Activated gamma-delta T cell (primary cell): ENCODE measurements around the gene NABP2.
"Not testable (repeated sequence)": the region's sequence is repeated elsewhere in the genome, so short reads cannot be mapped to it uniquely, and the experiment has no call there.

Experiments used
- DNase-seq: peaks from one replicate; lab custom pipeline; 2025; lab: John Stamatoyannopoulos, UW
- total RNA-seq, 2 donors: gene quantifications; one replicate each; lab custom pipeline; 2026; lab: John Stamatoyannopoulos, UW

Gene NABP2
- 18.1 to 19.4 reads per million in 2 donors for total RNA-seq

- peak; percentile 93 for DNase-seq
These were observed at the start of gene NABP2 for GRCh38 chr12:56224102-56224701. TSS of gene NABP2 (plus strand) at chr12:56224342. CDS start at chr12:56224857, 515 bp downstream.

- no peak for DNase-seq
These were observed 45.8 kb upstream of the NABP2 start for GRCh38 chr12:56178347-56178746.

DNA sequence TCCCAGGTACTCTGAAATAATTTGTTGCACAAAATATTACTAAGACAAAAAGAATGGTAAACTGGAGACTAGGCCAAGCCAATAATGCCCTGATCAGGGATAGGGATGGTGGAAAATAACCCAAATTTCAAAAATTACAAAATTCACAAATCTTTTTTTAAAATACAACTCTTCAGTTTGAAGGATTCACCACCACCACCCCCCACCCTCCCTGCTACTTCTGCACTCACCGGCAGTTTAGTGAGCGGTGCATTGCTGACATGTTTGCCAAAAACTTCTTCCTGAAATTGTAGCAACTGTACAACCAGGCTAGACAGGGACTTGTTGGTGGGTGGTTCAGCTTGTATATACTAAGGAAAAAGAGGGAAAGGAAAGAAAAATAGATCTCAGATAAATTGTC, 37.2 kb upstream of the NABP2 start:
- DNase-seq, result no peak

DNA sequence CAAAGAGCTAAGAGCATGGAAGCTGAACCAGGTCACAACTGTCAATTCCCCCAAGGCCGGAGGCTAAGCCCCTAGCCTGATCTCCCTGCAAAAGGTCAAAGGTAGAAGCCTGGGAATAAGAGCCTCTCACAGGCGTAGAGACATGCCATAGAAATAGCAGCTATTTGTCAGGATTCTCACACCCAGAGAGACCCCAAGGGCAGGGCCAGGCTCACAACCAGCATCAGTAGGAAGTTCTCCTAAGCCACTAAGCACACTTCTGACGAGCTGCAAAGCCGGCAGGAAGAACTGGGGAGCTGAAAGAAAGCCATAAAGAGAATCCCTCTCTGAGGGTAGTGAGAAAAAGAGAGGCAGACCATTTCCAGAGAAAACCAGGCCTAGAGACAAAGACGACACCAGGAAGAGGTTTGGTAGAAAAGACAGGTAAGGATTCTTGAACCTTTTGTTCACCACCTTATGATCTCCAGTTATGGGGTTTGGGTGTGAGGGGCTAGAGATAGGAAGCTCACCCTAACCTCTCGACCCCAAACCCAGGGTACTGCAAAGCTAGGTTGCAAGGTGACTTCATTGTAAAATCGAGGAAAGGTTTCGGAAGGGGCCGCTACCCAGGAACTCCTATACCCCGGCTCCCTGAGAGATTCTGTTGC, 35.9 kb upstream of the NABP2 start:
- DNase-seq, result no peak

DNA sequence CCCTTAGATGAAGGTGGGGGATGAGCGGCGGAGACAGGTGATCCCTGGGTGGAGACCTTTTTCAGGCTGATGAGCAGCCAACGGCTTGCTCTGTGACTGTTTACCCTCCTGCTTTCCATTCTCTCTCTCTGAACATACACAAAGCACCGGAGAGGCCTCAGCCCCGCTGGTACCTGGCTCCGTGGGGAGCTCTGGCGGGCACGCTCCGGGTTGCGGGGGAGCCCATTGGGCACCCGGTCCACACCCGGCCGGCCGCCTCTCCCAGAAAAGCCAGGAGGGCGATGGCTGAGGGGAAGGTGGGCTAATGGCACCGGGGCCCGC, 35.4 kb upstream of the NABP2 start:
- DNase-seq, result no peak

- DNase-seq, result peak; percentile 82
These were observed 34.8 kb upstream of the NABP2 start, which contains the start of gene SMARCC2 for GRCh38 chr12:56189099-56189917. TSS of gene SMARCC2 (minus strand) at chr12:56189483. CDS start at chr12:56189461, 22 bp downstream.

GRCh38 chr12:56189918-56190694, 34.0 kb upstream of the NABP2 start:
- peak; percentile 36 for DNase-seq

DNA sequence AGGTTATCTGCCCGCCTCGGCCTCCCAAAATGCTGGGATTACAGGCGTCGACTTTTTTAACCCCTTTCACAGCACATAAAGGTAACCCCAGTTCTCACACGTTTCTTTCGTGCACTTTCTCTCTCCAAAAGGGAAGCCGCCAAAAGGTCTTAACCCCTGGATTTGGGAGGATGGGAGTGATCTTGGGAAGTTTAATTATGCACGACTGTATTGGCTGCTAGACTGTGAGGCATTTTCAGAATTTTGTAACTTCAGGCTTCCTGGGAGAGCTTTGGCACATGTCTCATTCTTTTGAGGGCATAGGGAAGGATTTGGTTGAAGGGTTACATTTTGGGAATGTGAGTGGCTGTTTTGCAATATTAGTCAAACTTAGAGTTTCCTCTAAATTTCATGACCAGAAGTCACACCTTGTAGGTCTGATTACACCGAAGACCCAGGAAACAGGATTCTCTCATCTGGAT, 33.4 kb upstream of the NABP2 start:
- no peak for DNase-seq

- DNase-seq, result no peak
These were observed 31.6 kb upstream of the NABP2 start for GRCh38 chr12:56192582-56192981.

GRCh38 chr12:56193025-56193578, 31.0 kb upstream of the NABP2 start:
- DNase-seq, result no peak

- not testable (repeated sequence) for DNase-seq
These were observed 27.2 kb upstream of the NABP2 start for GRCh38 chr12:56196818-56197550.

GRCh38 chr12:56197921-56198635, 26.1 kb upstream of the NABP2 start:
- DNase-seq, result no peak

DNA sequence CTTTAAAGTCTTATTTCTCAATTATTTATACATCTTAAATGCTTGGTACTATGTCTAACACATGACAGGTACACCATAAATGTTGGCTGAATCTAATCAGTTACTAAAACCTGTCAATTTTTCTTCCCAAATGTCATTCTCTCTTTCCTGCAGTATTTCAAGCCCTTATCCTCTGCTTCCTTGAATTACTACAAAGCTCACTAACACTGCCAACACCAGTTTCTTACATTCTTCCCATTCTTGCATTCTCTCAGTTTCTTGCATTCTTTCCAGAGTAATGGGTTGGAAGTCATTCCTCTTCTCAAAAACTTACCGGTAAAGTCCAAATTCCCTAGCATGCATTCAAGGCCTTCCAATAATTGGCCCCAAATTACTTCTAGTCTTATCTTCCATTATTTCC, 25.3 kb upstream of the NABP2 start:
- no peak for DNase-seq

DNA sequence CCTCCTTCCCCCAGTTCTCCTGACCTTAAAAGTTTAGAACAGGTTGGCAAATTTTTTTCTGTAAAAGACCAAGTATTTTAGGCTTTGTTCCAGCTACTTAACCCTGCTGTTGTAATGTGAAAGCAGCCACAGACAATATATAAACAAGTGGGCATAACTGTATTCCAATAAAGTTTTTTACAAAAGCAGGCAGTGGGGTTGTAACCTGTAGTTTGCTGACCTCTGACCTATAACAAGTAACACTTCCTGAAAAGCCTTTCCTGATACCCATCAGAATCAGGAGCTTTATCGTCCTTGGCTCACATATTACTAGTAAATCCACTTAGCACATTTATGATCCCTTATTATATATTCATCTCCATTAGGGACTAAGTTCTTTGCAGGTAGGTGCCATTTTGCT, 21.8 kb upstream of the NABP2 start:
- no peak for DNase-seq

DNA sequence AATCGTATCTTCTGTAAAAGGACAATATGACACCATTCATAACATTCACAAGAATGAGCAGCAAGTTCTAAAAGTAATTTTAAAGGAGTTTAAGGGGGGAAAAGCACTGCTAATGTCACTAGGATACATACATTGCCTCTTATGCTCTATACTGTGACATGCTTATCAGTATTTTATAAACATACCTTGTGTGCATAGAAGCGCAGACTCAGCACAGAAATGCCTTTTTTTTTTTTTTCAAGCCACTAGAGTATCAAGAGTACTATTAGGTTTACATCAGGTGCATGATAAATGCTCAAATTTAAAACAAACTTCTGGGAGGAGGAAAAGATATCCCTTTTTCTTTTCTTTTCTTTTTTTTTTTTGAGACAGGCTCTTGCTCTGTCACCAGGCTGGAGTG, 21.3 kb upstream of the NABP2 start:
- no peak for DNase-seq

- no peak for DNase-seq
These were observed 19.9 kb upstream of the NABP2 start for GRCh38 chr12:56204275-56204674.

GRCh38 chr12:56205445-56205844, 18.7 kb upstream of the NABP2 start:
- no peak for DNase-seq

GRCh38 chr12:56206452-56207166, 17.5 kb upstream of the NABP2 start:
- no peak for DNase-seq

DNA sequence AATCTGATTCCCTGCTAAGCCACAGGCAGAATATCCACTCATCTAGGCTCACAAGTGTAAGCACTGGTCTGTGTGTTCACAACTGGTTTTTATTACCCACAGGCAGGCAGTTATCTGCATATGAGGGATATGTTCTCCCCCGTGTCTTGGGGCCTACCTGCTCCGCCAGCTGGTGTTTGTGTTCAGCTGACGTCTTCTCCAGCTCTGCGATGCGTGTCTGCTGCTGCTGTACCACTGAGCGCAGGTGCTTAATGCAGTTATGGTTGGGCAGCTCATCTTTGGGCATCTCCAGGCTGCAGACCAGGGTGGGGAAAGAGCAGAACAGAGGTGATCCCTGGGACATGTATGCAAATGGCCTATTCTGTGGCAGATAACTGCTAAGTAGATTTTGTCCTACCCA, 16.1 kb upstream of the NABP2 start:
- DNase-seq, result no peak

DNA sequence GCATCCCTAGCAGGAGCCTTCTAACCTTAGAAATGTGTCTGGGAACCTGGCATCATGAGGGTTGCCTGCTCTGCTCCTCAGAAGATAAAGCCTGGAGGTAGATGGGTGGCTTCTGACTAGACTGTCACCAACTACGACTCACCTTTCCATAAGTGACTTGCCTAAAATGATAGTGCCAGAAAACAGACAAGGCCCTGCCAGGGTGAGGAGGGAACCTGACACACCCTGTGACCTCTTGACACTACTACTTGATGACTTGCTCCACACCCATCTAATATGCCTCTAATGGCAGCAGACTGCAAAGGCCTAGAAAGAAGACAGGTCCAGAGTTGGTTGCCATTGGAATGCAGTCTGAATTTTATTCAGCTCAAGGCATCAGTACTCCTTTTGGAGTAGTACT, 11.8 kb upstream of the NABP2 start:
- no peak for DNase-seq
